ENCODE results near the gene KIF2A.

DNA sequence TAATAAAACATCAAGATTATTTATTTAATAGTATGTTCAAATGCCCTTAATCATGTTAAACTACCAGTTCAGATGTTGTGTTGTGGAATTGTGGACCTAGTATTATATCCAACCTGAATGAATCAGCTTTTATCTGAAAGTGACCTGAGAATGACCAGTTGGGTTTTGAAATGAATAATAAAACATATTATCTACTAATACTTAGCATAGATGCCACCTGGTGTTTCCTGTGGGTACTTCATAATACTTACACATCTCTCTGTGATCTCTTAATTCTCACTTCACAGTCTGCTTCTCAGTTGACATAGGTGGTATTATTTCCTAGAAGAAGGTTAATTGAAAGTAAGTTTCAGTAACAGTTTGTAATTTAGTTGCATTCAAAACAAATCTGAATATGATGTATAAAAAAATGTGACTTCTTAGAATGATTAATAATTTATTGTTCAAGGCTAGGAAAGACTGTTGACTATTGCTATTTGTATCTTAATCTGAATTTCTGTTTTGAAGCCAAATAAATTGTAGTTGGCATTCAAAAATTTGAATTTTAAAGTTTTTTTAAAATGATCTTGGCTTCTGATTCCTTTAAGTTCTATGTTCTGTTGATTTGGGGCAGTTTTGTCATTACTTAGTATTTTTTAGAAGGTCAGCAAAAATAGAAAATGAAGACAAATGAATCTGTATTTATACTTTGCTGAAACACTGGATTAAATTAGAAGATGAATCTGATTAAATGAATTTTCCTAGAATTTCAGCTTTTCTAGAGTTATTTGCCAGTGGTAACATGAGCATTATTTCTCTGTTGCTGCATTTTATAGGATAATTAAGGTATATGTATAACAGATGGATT, 48.2 kb downstream of the KIF2A start:
- TF ChIP-seq, protein P1, sequence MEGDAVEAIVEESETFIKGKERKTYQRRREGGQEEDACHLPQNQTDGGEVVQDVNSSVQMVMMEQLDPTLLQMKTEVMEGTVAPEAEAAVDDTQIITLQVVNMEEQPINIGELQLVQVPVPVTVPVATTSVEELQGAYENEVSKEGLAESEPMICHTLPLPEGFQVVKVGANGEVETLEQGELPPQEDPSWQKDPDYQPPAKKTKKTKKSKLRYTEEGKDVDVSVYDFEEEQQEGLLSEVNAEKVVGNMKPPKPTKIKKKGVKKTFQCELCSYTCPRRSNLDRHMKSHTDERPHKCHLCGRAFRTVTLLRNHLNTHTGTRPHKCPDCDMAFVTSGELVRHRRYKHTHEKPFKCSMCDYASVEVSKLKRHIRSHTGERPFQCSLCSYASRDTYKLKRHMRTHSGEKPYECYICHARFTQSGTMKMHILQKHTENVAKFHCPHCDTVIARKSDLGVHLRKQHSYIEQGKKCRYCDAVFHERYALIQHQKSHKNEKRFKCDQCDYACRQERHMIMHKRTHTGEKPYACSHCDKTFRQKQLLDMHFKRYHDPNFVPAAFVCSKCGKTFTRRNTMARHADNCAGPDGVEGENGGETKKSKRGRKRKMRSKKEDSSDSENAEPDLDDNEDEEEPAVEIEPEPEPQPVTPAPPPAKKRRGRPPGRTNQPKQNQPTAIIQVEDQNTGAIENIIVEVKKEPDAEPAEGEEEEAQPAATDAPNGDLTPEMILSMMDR (tag by site-specific recombination; IDR thresholded peaks at IDR 0.05) = no peak
- TF ChIP-seq ZBTB1 (tag by site-specific recombination; IDR thresholded peaks at IDR 0.05) = no peak
- TF ChIP-seq ZNF274 (IDR thresholded peaks at IDR 0.05; ENCODE audit: low read length) = no peak
- TF ChIP-seq ZNF274 (tag by site-specific recombination; IDR thresholded peaks at IDR 0.05; ENCODE audit: borderline replicate concordance) = no peak
- TF ChIP-seq ZNF426 (tag by site-specific recombination; IDR thresholded peaks at IDR 0.05) = no peak
- no peak for TF ChIP-seq YY1 (tag by site-specific recombination; IDR thresholded peaks at IDR 0.05)
- no peak for TF ChIP-seq ZNF776 (tag by site-specific recombination; IDR thresholded peaks at IDR 0.05; ENCODE audit: borderline replicate concordance)
- no peak for TF ChIP-seq SALL2 (tag by site-specific recombination; IDR thresholded peaks at IDR 0.05; ENCODE audit: borderline replicate concordance)
- TF ChIP-seq, protein P2, sequence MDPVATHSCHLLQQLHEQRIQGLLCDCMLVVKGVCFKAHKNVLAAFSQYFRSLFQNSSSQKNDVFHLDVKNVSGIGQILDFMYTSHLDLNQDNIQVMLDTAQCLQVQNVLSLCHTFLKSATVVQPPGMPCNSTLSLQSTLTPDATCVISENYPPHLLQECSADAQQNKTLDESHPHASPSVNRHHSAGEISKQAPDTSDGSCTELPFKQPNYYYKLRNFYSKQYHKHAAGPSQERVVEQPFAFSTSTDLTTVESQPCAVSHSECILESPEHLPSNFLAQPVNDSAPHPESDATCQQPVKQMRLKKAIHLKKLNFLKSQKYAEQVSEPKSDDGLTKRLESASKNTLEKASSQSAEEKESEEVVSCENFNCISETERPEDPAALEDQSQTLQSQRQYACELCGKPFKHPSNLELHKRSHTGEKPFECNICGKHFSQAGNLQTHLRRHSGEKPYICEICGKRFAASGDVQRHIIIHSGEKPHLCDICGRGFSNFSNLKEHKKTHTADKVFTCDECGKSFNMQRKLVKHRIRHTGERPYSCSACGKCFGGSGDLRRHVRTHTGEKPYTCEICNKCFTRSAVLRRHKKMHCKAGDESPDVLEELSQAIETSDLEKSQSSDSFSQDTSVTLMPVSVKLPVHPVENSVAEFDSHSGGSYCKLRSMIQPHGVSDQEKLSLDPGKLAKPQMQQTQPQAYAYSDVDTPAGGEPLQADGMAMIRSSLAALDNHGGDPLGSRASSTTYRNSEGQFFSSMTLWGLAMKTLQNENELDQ (tag by site-specific recombination; IDR thresholded peaks at IDR 0.05; ENCODE audit: low read depth) = no peak
- no peak for TF ChIP-seq ZSCAN30 (tag by site-specific recombination; IDR thresholded peaks at IDR 0.05)
- no peak for TF ChIP-seq ZNF324 (tag by site-specific recombination; IDR thresholded peaks at IDR 0.05)
- TF ChIP-seq, protein P3, sequence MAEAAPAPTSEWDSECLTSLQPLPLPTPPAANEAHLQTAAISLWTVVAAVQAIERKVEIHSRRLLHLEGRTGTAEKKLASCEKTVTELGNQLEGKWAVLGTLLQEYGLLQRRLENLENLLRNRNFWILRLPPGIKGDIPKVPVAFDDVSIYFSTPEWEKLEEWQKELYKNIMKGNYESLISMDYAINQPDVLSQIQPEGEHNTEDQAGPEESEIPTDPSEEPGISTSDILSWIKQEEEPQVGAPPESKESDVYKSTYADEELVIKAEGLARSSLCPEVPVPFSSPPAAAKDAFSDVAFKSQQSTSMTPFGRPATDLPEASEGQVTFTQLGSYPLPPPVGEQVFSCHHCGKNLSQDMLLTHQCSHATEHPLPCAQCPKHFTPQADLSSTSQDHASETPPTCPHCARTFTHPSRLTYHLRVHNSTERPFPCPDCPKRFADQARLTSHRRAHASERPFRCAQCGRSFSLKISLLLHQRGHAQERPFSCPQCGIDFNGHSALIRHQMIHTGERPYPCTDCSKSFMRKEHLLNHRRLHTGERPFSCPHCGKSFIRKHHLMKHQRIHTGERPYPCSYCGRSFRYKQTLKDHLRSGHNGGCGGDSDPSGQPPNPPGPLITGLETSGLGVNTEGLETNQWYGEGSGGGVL (tag by site-specific recombination; IDR thresholded peaks at IDR 0.05) = no peak
- TF ChIP-seq, protein P4, sequence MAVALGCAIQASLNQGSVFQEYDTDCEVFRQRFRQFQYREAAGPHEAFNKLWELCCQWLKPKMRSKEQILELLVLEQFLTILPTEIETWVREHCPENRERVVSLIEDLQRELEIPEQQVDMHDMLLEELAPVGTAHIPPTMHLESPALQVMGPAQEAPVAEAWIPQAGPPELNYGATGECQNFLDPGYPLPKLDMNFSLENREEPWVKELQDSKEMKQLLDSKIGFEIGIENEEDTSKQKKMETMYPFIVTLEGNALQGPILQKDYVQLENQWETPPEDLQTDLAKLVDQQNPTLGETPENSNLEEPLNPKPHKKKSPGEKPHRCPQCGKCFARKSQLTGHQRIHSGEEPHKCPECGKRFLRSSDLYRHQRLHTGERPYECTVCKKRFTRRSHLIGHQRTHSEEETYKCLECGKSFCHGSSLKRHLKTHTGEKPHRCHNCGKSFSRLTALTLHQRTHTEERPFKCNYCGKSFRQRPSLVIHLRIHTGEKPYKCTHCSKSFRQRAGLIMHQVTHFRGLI (tag by site-specific recombination; IDR thresholded peaks at IDR 0.05) = no peak
